Fibroblast of lung (primary cell): Measurements from ENCODE around the gene MAMDC4.

Experiments used
- EZH2 ChIP-seq: IDR thresholded peaks from 2 replicates; pipeline ENCODE4 v1.5.1; 2012; ENCODE audit warnings: low read length, control low read depth, mild to moderate bottlenecking; ENCODE audit errors: missing control alignments
- TF ChIP-seq, protein P1 (sequence below), 2 donors: IDR thresholded peaks in 1 of 2; conservative IDR thresholded peaks in 1 of 2; 1 replicate in 1 of 2; 2 replicates in 1 of 2; pipeline ENCODE4 v1.5.1; 2011 to 2012; ENCODE audit warnings: low read length in 2 of 2, control low read depth in 1 of 2, inconsistent platforms in 1 of 2, low read depth in 1 of 2, mild to moderate bottlenecking in 1 of 2

DNA sequence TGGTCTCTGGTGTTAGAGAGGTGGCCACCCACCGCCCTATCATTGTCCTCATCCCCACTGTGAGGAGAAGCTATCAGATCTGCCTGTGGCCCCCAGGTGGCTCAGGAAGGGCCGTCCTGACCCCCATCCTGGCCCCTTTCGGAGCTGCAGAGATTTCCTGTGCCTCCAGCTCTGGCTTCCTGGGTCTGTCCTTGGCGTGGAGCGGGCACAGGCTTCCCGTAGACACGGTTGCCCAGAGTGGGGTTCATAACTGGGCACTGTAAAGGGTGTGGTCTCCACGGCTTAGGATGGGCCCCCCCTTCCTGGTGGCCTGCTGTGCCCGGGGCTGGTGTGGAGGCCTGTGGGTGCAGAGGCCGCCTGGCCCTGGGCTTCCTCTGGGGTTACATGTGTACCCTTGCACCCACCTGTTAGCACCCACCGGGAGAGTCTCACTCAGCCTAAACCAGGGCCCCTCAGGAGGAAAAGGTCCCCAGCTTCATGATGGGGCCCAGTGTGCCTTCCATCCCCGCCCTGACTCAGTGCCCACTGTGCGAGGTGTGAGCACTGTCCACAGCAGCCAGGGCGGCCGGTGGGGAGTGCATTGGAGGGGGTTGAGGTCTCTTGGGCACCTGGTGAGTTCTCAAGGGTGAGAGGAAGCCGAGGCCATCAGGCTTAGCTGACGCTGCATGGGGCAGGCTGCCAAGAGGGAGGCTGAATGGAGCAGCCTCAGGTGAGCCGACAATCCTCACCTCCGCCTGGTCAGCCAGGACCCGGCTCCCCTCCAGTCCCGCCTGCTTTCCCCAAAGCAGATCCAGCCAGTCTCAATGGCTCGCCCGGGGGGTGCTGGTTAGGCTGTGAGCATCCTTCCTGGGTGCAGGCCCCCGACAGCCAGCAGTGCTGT, 25.2 kb upstream of the MAMDC4 start:
- TF ChIP-seq, protein P1, sequence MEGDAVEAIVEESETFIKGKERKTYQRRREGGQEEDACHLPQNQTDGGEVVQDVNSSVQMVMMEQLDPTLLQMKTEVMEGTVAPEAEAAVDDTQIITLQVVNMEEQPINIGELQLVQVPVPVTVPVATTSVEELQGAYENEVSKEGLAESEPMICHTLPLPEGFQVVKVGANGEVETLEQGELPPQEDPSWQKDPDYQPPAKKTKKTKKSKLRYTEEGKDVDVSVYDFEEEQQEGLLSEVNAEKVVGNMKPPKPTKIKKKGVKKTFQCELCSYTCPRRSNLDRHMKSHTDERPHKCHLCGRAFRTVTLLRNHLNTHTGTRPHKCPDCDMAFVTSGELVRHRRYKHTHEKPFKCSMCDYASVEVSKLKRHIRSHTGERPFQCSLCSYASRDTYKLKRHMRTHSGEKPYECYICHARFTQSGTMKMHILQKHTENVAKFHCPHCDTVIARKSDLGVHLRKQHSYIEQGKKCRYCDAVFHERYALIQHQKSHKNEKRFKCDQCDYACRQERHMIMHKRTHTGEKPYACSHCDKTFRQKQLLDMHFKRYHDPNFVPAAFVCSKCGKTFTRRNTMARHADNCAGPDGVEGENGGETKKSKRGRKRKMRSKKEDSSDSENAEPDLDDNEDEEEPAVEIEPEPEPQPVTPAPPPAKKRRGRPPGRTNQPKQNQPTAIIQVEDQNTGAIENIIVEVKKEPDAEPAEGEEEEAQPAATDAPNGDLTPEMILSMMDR (conservative IDR thresholded peaks at IDR 0.05 in 1 of 2, IDR thresholded peaks at IDR 0.05 in 1 of 2; ENCODE audit: low read depth in 1 of 2, low read length in 2 of 2): no peak
- TF ChIP-seq EZH2: no peak
